ENCODE data around the gene GPR55.

- TF ChIP-seq CTCF (IDR thresholded peaks at IDR 0.05; ENCODE audit: extremely low read depth in 1 of 2, insufficient read depth in 1 of 2, low read depth in 1 of 2, low read length in 2 of 2) = no peak
- no peak for TF ChIP-seq EZH2 (IDR thresholded peaks at IDR 0.05; ENCODE audit: borderline replicate concordance, low read depth, low read length, severe bottlenecking)
- no peak for TF ChIP-seq POLR2A (IDR thresholded peaks at IDR 0.05; ENCODE audit: low read depth, low read length)
- no peak for TF ChIP-seq JUN (IDR thresholded peaks at IDR 0.05; ENCODE audit: borderline replicate concordance, insufficient read depth, insufficient read length, low read depth)
- TF ChIP-seq GATA2 (IDR thresholded peaks at IDR 0.05; ENCODE audit: insufficient read depth, insufficient read length, low read depth, low read length) = no peak
- TF ChIP-seq, protein P1, sequence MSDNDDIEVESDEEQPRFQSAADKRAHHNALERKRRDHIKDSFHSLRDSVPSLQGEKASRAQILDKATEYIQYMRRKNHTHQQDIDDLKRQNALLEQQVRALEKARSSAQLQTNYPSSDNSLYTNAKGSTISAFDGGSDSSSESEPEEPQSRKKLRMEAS (IDR thresholded peaks at IDR 0.05; ENCODE audit: insufficient read depth, insufficient read length) = no peak
Observed at GRCh38 chr2:230861552-230862255, 63.3 kb downstream of the GPR55 start.

Measured in endothelial cell of umbilical vein (primary cell).